Adrenal gland (tissue), 12 donors: ENCODE results near the gene KLHDC10. TPM values are rescaled to one million over a fixed set of nuclear protein-coding genes. Genes with fewer than 3 reads are reported as not detected.

Source experiments
- DNase-seq, 7 donors: peaks; one replicate each; pipeline ENCODE4 v3.0.0-alpha.2; 2019 to 2020
- H3K27ac ChIP-seq, 5 donors: fragments of 200-600 bp; sonication (generic) in 4 of 5; 1 replicate in 3 of 5; 2 replicates in 2 of 5; pipeline versions ENCODE4 v1.5.1 to v1.8.0; 2016 to 2020; ENCODE audit warnings: mild to moderate bottlenecking in 1 of 5
- H3K27me3 ChIP-seq: fragments of 200-600 bp; 2 replicates; pipeline ENCODE4 v1.8.0; 2021
- H3K36me3 ChIP-seq, 2 donors: fragments of 200-600 bp; replicated peaks in 1 of 2; 1 replicate in 1 of 2; 2 replicates in 1 of 2; pipeline versions ENCODE4 v1.5.1 to v1.8.0; 2018 to 2022
- H3K4me1 ChIP-seq, 2 donors: fragments of 200-600 bp; replicated peaks in 1 of 2; 1 replicate in 1 of 2; 2 replicates in 1 of 2; pipeline versions ENCODE4 v1.5.1 to v1.8.0; 2018 to 2021
- H3K4me3 ChIP-seq, 4 donors: fragments of 200-600 bp; sonication (generic) in 3 of 4; one replicate each; pipeline ENCODE4 v1.5.1; 2016 to 2018
- H3K9me3 ChIP-seq, 3 donors: fragments of 200-600 bp; sonication (generic) in 1 of 3; replicated peaks in 1 of 3; 1 replicate in 2 of 3; 2 replicates in 1 of 3; pipeline versions ENCODE4 v1.5.1 to v1.8.0; 2016 to 2021
- CTCF ChIP-seq, 6 experiments: fragments of 450-650 bp in 4 of 6; fragments of 200-600 bp in 2 of 6; sonication (generic) in 1 of 6; IDR thresholded peaks; 1 replicate in 5 of 6; 2 replicates in 1 of 6; pipeline versions ENCODE4 v1.5.1 to v1.8.0; 2016 to 2021; ENCODE audit warnings: antibody characterized with exemption in 6 of 6, mild to moderate bottlenecking in 2 of 6, moderate library complexity in 1 of 6
- POLR2A ChIP-seq, 2 donors: fragments of 450-650 bp; IDR thresholded peaks; one replicate each; pipeline ENCODE4 v1.6.1; 2017; ENCODE audit warnings: antibody characterized with exemption in 2 of 2, mild to moderate bottlenecking in 2 of 2, moderate library complexity in 1 of 2
- WGBS, 4 donors: extraction: QIAGEN DNeasy Blood & Tissue Kit in 2 of 4; methylation state at CpG; one replicate each; pipeline versions ENCODE4 v1.1.5 to v1.1.7; 2013 to 2017; 5-methylcytosine and 5-hydroxymethylcytosine counted together
- intact Hi-C, 2 donors: fragments of 100-400 bp; cut with DNase I; formaldehyde crosslinking; loops; one replicate each; pipeline versions ENCODE4 v1.14.1 to v1.15.0; 2022 to 2023
- polyA plus RNA-seq, 3 donors: library from polyadenylated mRNA; stranded (reverse); fragments of 200-250 nt in 2 of 3; fragments of 350-450 nt in 1 of 3; fragmentation: Illumina TruSeq in 1 of 3; extraction: RNeasy Lipid Tissue Mini Kit (QIAGEN cat#74804) in 1 of 3; gene quantifications; one replicate each; pipeline ENCODE4 v1.2.3, GENCODE V29; 2013 to 2014
- total RNA-seq, 9 donors: library from RNA; depleted of rRNA in 4 of 9; stranded (reverse); fragments of >200 nt in 4 of 9; fragments of 120-200 nt in 1 of 9; fragmentation: NEBNext Ultra II Directional in 1 of 9; extraction: Animal tissue kit (Norgen Biotek cat#: 25700) in 1 of 9; gene quantifications; one replicate each; pipeline versions ENCODE4 v1.1.0 to v1.2.4, GENCODE V29; 2013 to 2023
- donor health status: healthy with polysubstance abuse.
- donor health status: Bipolar disorder and iron deficiency.
- donor health status: DM: yes; HTN: yes; CAD: no.
- donor health status: DM: no; HTN: no; CAD: no.
- donor health status: DM: no; HTN: no; CAD: no.
- donor health status: DM: yes; HTN: yes; CAD: no.

KLHDC10 gene
- total and polyA plus RNA-seq, 12 donors = 13.4 to 57.2 (median 33.4) TPM

- H3K9me3 ChIP-seq = no peaks in the 10 kb centered on the region
- WGBS, 4 donors = 62 to 85% (median 69%) methylated on average over 4 of the region's 4 CpGs
- no peaks in the 10 kb centered on the region for H3K36me3 ChIP-seq
- no peaks in the 10 kb centered on the region for H3K27me3 ChIP-seq
- intact Hi-C loops = no loop called here
- TF ChIP-seq POLR2A (IDR thresholded peaks at IDR 0.05) (no peak), CTCF (IDR thresholded peaks at IDR 0.05) (no peak)
- peaks cover 0 to 21% of the 10 kb centered on the region in 2 donors for H3K4me1 ChIP-seq
- H3K4me3 ChIP-seq = no peak overlapping the region
- DNase-seq = no peak
- H3K27ac ChIP-seq = no peak overlapping the region
Observed at GRCh38 chr7:130090745-130091532, 20.6 kb downstream of the KLHDC10 start.

GRCh38 chr7:130091999-130092398, 21.7 kb downstream of the KLHDC10 start:
- no peak for DNase-seq
- H3K27ac ChIP-seq = no peak overlapping the region
- no peaks in the 10 kb centered on the region for H3K9me3 ChIP-seq
- no peaks in the 10 kb centered on the region for H3K36me3 ChIP-seq
- 90 to 99% (median 93%) methylated on average over 1 of the region's 1 CpG for WGBS, 4 donors
- H3K27me3 ChIP-seq = no peaks in the 10 kb centered on the region
- intact Hi-C loops = no loop called here
- peaks cover 0 to 19% of the 10 kb centered on the region in 2 donors for H3K4me1 ChIP-seq
- TF ChIP-seq CTCF (IDR thresholded peaks at IDR 0.05) (no peak), POLR2A (IDR thresholded peaks at IDR 0.05) (no peak)
- H3K4me3 ChIP-seq = no peak overlapping the region

- Histone ChIP-seq H3K4me1 (peaks cover 0 to 13% of the 10 kb centered on the region in 2 donors), H3K4me3 (no peak overlapping the region), H3K27me3 (no peaks in the 10 kb centered on the region), H3K36me3 (no peaks in the 10 kb centered on the region), H3K27ac (no peak overlapping the region), H3K9me3 (no peaks in the 10 kb centered on the region)
- no peak for TF ChIP-seq CTCF (IDR thresholded peaks at IDR 0.05)
- no peak for TF ChIP-seq POLR2A (IDR thresholded peaks at IDR 0.05)
- intact Hi-C loops = no loop called here
- DNase-seq = no peak
- 89 to 95% (median 92%) methylated on average over 2 of the region's 2 CpGs for WGBS, 4 donors
Observed at GRCh38 chr7:130092598-130092997, 22.3 kb downstream of the KLHDC10 start.

- 33 to 57% (median 53%) methylated on average over 1 of the region's 1 CpG for WGBS, 4 donors
- H3K9me3 ChIP-seq = no peaks in the 10 kb centered on the region
- H3K4me1 ChIP-seq = peaks cover 0 to 7% of the 10 kb centered on the region in 2 donors
- intact Hi-C loops = no loop called here
- H3K27me3 ChIP-seq = no peaks in the 10 kb centered on the region
- TF ChIP-seq CTCF (IDR thresholded peaks at IDR 0.05) (no peak), POLR2A (IDR thresholded peaks at IDR 0.05) (no peak)
- DNase-seq = no peak
- H3K36me3 ChIP-seq = no peaks in the 10 kb centered on the region
- no peak overlapping the region for H3K27ac ChIP-seq
- H3K4me3 ChIP-seq = no peak overlapping the region
Observed at GRCh38 chr7:130095812-130096211, 25.5 kb downstream of the KLHDC10 start.
